Neural progenitor cell (in vitro differentiated cells): Measurements from ENCODE around the gene CD3D.

Experiments used
- EZH2 ChIP-seq: fragments of 200-600 bp; sonication (generic); IDR thresholded peaks from 2 replicates; pipeline ENCODE4 v1.6.1; 2017; ENCODE audit warnings: antibody characterized with exemption, mild to moderate bottlenecking, moderate library complexity
- TF ChIP-seq, protein P1 (sequence below): fragments of 200-600 bp; sonication (generic); IDR thresholded peaks from 2 replicates; pipeline ENCODE4 v1.5.1; 2017; ENCODE audit warnings: antibody characterized with exemption, mild to moderate bottlenecking

DNA sequence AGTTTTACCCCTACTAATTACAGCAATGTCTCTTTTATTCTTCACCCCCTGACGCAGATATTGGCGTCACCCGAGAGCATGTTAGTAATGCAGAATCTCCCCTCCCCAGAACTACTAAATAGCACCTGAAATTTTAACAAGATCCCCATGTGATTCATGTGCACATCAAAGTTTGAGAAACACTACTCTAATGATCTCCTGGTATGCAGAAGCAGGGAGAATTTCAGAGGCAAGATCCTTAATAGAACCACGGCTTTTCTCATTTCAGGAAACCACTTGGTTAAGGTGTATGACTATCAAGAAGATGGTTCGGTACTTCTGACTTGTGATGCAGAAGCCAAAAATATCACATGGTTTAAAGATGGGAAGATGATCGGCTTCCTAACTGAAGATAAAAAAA is 7.0 kb upstream of the CD3D start:
- TF ChIP-seq EZH2 = no peak
- TF ChIP-seq, protein P1, sequence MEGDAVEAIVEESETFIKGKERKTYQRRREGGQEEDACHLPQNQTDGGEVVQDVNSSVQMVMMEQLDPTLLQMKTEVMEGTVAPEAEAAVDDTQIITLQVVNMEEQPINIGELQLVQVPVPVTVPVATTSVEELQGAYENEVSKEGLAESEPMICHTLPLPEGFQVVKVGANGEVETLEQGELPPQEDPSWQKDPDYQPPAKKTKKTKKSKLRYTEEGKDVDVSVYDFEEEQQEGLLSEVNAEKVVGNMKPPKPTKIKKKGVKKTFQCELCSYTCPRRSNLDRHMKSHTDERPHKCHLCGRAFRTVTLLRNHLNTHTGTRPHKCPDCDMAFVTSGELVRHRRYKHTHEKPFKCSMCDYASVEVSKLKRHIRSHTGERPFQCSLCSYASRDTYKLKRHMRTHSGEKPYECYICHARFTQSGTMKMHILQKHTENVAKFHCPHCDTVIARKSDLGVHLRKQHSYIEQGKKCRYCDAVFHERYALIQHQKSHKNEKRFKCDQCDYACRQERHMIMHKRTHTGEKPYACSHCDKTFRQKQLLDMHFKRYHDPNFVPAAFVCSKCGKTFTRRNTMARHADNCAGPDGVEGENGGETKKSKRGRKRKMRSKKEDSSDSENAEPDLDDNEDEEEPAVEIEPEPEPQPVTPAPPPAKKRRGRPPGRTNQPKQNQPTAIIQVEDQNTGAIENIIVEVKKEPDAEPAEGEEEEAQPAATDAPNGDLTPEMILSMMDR = no peak
